Measurements from ENCODE around the gene MYO10. TPM values are rescaled to one million over a fixed set of nuclear protein-coding genes. Genes with fewer than 3 reads are reported as not detected.

MYO10 gene
- total RNA-seq, 2 experiments from 2014 or later = 0.03 to 1.7 TPM

GRCh38 chr5:16965581-16965980, 29.5 kb upstream of the MYO10 start:
- ChIA-PET CTCF (ENCODE audit: unreplicated experiment) (no interaction called here), POLR2A (no interaction called here)
- no peak for DNase-seq (ENCODE audit: low spot score)
- H3K36me3 ChIP-seq (ENCODE audit: insufficient read depth, low read length) = no peaks in the 10 kb centered on the region
- no peaks in the 10 kb centered on the region for H3K4me1 ChIP-seq (ENCODE audit: insufficient read depth, low read length, poor library complexity, severe bottlenecking)
- no peaks in the 10 kb centered on the region for H4K20me1 ChIP-seq (ENCODE audit: insufficient read depth, low read length)
- H3K9me2 ChIP-seq (ENCODE audit: insufficient read depth, low read length) = no peaks in the 10 kb centered on the region
- intact Hi-C loops (cut with micrococcal nuclease; ENCODE audit: unreplicated experiment) = no loop called here
- TF ChIP-seq EZH2phosphoT487 (IDR thresholded peaks at IDR 0.05; ENCODE audit: borderline replicate concordance, low read depth, low read length) = no peak
- no peak for TF ChIP-seq CTCF (conservative IDR thresholded peaks at IDR 0.05; ENCODE audit: low read length)
- BruUV-seq (replicated peaks) = no TSS peak
- H3K4me3 ChIP-seq (ENCODE audit: low read depth, low read length, poor library complexity, severe bottlenecking) = no peak overlapping the region
- no peak overlapping the region for H3K27ac ChIP-seq (ENCODE audit: low read depth, low read length, poor library complexity, severe bottlenecking)
- no peak overlapping the region for H2AFZ ChIP-seq (ENCODE audit: low read length)
- no peaks in the 10 kb centered on the region for H3K9me3 ChIP-seq (ENCODE audit: low read length)
- H3K79me2 ChIP-seq (ENCODE audit: insufficient read depth, low read depth, low read length) = no peaks in the 10 kb centered on the region
- no peak overlapping the region for H3K4me2 ChIP-seq (ENCODE audit: low read length)

GRCh38 chr5:16963821-16964220, 27.7 kb upstream of the MYO10 start:
- H3K36me3 ChIP-seq (ENCODE audit: insufficient read depth, low read length) = no peaks in the 10 kb centered on the region
- H3K79me2 ChIP-seq (ENCODE audit: insufficient read depth, low read depth, low read length) = no peaks in the 10 kb centered on the region
- no peaks in the 10 kb centered on the region for H4K20me1 ChIP-seq (ENCODE audit: insufficient read depth, low read length)
- no peak overlapping the region for H3K4me2 ChIP-seq (ENCODE audit: low read length)
- no peaks in the 10 kb centered on the region for H3K9me2 ChIP-seq (ENCODE audit: insufficient read depth, low read length)
- DNase-seq (ENCODE audit: low spot score) = no peak
- BruUV-seq (replicated peaks) = no TSS peak
- no peak overlapping the region for H3K27ac ChIP-seq (ENCODE audit: low read depth, low read length, poor library complexity, severe bottlenecking)
- H3K4me3 ChIP-seq (ENCODE audit: low read depth, low read length, poor library complexity, severe bottlenecking) = no peak overlapping the region
- no peaks in the 10 kb centered on the region for H3K4me1 ChIP-seq (ENCODE audit: insufficient read depth, low read length, poor library complexity, severe bottlenecking)
- POLR2A ChIA-PET = interaction anchor here (0.6 kb wide), 1 partner anchor 98 kb away, joined by 9 read pairs; no protein-coding TSS in a partner anchor
- CTCF ChIA-PET (ENCODE audit: unreplicated experiment) = no interaction called here
- TF ChIP-seq CTCF (conservative IDR thresholded peaks at IDR 0.05; ENCODE audit: low read length) (no peak), EZH2phosphoT487 (IDR thresholded peaks at IDR 0.05; ENCODE audit: borderline replicate concordance, low read depth, low read length) (no peak)
- intact Hi-C loops (cut with micrococcal nuclease; ENCODE audit: unreplicated experiment) = no loop called here
- H3K9me3 ChIP-seq (ENCODE audit: low read length) = no peaks in the 10 kb centered on the region
- H2AFZ ChIP-seq (ENCODE audit: low read length) = no peak overlapping the region

DNA sequence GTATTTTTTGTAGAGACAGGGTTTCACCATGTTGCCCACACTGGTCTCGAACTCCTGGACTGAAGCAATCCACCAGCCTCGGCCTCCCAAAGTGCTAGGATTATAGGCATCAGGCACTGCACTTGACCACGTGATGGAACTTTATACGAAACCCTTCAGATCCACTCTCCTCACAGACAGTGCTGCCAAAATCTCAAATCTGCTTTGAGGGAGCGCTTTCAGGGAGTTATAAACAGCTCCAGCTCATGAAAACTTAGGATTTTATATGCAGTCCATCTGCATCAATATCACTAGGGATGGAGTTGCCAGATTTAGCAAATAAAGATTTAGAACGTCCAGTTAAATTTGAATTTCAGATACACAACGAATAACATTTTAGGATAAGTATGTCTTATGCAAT, 25.0 kb upstream of the MYO10 start:
- H2AFZ ChIP-seq (ENCODE audit: low read length) = no peak overlapping the region
- no peak overlapping the region for H3K4me3 ChIP-seq (ENCODE audit: low read depth, low read length, poor library complexity, severe bottlenecking)
- no peak overlapping the region for H3K27ac ChIP-seq (ENCODE audit: low read depth, low read length, poor library complexity, severe bottlenecking)
- BruUV-seq (replicated peaks) = no TSS peak
- no peaks in the 10 kb centered on the region for H3K36me3 ChIP-seq (ENCODE audit: insufficient read depth, low read length)
- no peaks in the 10 kb centered on the region for H3K4me1 ChIP-seq (ENCODE audit: insufficient read depth, low read length, poor library complexity, severe bottlenecking)
- no peak for DNase-seq (ENCODE audit: low spot score)
- TF ChIP-seq CTCF (conservative IDR thresholded peaks at IDR 0.05; ENCODE audit: low read length) (no peak), EZH2phosphoT487 (IDR thresholded peaks at IDR 0.05; ENCODE audit: borderline replicate concordance, low read depth, low read length) (no peak)
- H3K9me3 ChIP-seq (ENCODE audit: low read length) = no peaks in the 10 kb centered on the region
- H3K4me2 ChIP-seq (ENCODE audit: low read length) = no peak overlapping the region
- ChIA-PET CTCF (ENCODE audit: unreplicated experiment) (no interaction called here), POLR2A (interaction anchor here (0.8 kb wide), 1 partner anchor 128 kb away, joined by 6 read pairs; no protein-coding TSS in a partner anchor)
- no peaks in the 10 kb centered on the region for H4K20me1 ChIP-seq (ENCODE audit: insufficient read depth, low read length)
- intact Hi-C loops (cut with micrococcal nuclease; ENCODE audit: unreplicated experiment) = no loop called here
- no peaks in the 10 kb centered on the region for H3K79me2 ChIP-seq (ENCODE audit: insufficient read depth, low read depth, low read length)
- no peaks in the 10 kb centered on the region for H3K9me2 ChIP-seq (ENCODE audit: insufficient read depth, low read length)

All from OCI-LY7 (cell line).